GM19193 (cell line): ENCODE data around the gene MAL.

Experiments
- POLR2A ChIP-seq: IDR thresholded peaks from 4 replicates; pipeline ENCODE4 v1.6.1; 2011; ENCODE audit not compliant: insufficient read depth, insufficient read length; ENCODE audit errors: extremely low read depth

MAL gene

GRCh38 chr2:94994063-94994913 lies 31.2 kb upstream of the MAL start:
- no peak for TF ChIP-seq POLR2A

DNA sequence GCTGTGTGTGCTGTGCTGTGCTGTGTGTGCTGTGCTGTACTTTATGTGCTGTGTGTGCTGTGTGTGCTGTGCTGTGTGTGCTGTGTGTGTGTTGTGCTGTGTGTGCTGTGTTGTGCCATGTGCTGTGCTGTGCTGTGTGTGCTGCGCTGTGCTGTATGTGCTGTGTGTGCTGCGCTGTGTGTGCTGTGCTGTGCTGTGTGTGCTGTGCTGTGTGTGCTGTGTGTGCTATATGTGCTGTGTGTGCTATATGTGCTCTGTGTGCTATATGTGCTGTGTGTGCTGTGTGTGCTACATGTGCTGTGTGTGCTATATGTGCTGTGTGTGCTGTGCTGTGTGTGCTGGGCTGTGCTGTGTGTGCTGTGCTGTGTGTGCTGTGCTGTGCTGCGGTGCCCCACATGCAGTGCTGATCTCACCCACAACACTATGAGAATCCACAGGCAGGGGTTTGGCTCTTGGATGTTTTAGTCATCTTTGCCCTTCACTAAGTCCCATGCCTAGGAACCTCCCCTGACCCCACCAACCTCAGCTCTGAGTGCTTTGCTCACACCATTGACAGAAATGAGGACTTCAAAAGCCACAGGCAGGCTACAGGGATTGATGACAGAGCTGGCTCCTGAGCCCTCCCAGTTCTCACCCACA lies 30.5 kb upstream of the MAL start:
- TF ChIP-seq POLR2A = no peak

DNA sequence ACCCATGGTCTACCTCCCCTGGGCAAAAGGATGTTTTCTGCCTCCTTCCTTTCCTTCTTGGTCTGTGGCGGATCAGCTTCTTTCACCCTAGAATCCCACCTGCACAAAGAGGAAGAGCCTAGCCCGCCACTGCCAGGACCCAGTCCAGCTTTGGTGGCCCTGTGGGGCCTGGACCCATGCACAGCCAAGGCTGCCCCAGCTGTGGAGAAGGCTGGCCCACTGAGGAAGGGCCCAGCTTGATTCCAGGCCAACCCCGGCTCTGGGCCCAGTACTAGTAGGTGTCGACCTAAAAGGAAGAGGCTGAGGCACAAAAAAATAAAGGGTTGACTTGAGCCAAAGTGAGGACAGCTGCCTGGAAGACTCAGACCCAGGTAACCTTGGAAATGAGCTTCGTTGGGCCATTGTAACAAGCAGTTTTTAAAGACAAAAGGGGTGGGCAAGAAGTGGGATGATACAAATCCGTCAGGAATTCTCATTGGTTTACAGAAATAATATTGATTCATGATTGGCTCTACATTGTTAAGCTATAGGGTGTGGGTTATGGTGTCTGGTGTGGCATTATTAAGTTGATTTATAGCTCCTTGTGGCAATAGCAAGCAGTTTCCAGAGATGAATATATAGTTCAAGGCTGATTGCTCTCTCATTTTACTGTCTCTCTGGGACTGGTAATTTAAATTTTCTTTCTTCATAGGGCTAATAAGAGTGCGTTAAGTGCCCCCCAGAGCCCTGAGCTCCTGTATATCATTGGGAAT lies 29.8 kb upstream of the MAL start:
- no peak for TF ChIP-seq POLR2A

GRCh38 chr2:94996305-94997100 lies 29.0 kb upstream of the MAL start:
- no peak for TF ChIP-seq POLR2A

DNA sequence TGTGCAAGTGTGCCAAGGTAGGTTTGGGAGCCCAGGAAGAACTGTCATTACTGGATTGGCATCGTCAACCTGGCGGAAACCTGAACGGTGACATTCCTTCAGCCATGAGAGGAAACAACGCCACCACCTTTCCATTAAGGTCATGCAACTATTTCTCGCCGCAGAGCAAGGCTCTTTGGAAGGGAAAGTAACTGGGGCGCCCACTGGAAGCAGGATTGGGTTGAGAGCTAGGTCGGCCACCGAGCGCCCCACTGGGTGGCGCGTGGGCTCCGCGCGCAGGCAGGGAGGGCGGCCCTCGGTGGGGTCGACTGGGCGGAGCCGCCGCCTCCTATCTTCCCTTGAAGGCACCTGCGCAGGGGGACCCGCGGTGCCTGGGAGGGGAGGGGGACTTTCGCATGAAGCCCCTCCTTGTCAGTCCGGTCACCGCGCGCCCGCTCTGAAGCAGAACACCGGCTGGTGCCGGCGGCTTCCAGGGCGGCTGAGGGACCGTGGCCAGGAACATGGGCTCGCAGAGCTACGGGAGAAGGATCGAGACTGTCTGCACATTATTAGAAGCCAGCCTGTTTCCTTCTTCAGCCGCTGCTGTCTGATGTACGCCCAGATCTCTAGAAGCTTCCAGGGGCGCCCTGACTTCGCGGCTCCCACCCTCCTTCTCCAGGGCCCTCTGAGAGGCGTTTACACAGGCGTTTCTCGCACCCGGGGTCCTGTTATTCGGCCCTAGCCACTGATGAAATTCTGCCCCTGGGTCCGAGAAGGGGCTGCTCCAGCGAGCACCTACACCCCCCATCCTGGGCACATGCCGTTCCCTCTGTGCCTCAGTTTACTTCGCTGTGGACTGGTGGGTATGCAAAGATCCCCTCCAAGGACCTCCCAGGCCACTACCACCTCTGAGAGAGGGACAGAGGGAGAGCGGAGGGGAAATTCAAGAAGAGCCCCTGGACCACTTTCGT lies 27.3 kb upstream of the MAL start:
- no peak for TF ChIP-seq POLR2A

DNA sequence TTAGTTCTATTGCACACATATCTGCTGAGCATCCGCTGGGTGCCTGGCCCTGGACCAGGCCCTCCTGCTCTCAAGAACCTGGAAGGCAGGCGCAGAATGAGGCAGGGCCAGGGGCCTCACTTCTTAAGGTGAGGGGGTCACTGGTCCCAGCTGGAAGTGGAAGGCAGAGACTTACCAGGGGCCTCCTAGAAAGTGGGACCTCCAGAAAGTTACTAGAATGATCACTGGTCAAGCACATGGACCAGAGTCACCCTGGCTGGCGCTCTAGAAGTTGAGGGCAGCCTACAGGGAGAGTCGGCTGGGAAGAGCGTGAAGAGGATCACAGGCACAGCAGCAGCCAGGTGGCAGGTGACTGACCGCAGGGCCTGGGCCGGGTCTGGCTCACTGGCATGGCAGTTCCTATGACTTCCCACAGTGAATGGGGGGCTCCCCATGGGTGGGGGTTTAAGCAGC lies 26.1 kb upstream of the MAL start:
- no peak for TF ChIP-seq POLR2A

DNA sequence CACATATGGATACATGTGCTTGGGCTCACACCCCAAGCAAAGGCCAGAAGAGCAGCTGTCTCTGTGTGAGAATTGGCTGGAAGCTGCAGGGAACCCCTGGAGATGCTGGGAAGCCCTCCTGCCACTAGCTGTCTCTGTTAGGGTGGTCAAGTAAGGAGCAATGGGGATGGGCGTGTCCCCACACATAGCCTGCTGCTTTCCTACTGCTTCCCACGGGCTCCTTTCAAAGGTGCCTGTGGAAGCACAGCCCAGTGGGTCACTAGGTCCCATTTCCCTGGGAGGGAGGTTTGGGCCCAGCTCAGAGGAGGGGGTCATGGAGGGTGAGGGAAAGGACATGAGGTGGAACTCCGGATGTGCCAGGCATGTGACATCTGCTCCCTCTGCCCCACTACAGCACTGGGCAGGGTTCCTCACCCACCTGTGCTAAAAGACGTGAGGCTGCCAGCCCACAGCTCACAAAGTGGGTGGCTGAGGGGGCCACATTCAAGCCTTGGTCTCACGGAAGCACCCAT lies 24.4 kb upstream of the MAL start:
- no peak for TF ChIP-seq POLR2A

- no peak for TF ChIP-seq POLR2A
These were observed 23.8 kb upstream of the MAL start for GRCh38 chr2:95001701-95002100.

DNA sequence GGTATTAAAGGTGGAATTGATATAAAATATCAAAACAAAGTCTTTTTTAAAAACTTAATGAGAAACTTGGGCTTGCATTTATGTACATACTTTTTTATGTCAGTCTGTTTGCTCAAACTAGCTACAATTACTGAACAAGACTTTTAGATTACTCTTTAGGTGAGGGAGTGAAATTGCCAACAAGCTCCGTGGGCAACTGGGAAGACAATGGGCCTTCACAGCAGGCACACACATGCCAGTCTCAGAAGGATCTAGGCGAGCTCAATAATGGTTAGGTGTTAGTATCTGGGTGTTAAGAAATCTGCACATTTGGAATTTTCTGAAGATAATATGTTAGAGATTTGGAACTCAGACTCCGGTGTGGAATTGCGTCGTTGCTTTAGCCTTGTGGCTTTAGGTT lies 23.0 kb upstream of the MAL start:
- no peak for TF ChIP-seq POLR2A

DNA sequence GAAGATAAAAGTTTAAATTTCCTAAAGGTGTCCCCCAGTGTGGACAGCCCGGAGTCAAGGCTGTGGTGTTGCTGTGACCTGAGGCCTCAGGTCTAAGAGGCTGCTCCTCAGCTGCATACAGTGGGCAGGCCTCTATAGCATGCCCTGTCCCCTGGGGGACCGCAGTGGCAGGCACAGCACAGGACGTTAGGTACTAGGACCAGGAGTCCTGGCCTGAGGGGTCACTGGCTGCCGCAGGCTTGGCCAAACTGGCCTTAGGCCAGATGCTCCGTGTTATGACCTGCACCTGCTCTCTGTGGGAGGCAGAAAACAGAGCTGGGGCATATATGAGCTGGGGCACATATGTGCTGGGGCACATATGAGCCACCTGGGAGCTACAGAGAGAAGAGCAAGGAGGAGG lies 21.2 kb upstream of the MAL start:
- TF ChIP-seq POLR2A = no peak

GRCh38 chr2:95004711-95005110 lies 20.8 kb upstream of the MAL start:
- TF ChIP-seq POLR2A = no peak

- no peak for TF ChIP-seq POLR2A
These were observed 19.8 kb upstream of the MAL start for GRCh38 chr2:95005726-95006125.

DNA sequence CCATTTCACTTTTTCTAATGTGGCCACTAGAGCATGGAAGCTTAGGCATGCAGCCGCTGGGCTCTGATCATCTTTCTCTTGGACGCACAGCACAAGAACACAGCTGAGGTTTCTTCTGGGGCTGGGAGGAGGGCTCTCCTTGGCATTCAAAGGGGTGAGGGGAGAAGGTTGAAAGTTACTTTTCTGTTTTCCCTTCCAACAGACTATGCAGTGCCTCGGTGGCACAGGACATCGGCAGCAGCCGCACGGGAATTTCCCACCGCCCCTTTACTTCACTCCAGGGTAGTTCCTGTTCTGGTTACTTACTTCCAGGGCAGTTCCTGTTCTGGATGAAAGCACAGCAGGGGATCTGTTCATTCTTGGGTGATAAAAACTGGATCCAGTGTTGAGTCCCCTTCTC lies 18.9 kb upstream of the MAL start:
- TF ChIP-seq POLR2A = no peak

DNA sequence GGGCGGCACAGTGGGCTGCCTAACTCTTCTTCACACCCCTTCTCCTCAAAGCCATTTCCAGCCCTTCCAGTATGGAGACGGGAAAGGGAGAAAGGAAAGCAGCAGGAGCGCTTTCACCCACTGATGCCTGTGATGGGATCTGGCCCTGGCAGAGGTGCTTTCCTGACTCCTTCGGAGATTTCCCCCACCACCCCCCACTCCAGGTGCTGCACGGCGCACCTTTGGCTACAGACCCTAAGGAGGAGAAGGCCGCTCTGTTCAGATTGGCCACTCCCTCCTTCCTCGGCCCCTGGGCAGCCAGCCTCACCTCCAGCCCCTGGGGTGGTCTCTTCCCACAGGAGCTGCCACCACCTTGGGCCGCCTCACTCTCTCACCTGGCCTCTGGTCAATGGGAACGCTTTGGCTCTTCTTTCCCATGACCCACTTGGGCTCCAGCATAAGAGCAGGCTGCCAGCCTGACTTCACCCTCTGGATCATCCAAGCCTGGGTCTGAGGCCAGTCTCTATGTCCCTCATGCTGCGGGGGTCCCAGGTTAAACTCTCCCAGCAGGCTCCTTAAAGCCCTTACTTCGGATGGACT lies 18.4 kb upstream of the MAL start:
- TF ChIP-seq POLR2A = no peak

DNA sequence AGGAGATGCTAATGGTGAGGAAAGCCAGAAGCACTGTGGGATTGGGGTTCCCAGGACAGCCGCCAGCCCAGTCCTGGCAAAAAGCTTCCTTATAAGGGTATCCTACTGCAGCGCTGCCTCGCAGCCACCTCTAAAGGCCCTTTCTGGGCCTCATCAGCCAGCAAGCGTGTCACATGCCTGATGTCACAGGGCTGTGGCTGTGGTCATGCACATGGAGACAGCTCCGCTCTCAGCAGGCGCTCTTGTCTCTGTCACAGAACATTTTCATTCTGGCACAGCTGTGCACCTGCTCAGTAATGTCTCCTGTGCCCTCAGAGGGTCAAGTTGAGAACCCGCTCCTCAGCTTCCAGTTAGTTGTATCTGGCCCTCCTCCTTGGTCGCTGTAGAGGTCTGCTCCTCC lies 17.7 kb upstream of the MAL start:
- TF ChIP-seq POLR2A = no peak
